Measurements from ENCODE around the gene RBFOX2.

Gene RBFOX2

DNA sequence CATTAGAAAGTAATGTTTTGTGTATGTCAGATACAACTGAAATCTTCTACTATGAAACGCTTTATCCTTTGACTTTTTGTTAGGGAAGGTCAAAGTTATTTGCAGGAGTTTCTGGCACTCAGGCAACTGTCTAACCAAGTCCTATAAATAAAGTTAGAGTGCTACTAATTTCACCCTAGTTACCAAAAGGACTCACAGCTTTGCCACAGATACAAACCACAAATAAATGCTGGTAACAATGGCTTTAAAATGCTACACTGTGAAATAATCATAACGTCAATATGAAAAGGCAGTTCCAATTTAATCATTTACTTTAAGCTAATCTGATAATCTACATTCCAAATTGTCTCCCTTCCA, 124.3 kb downstream of the RBFOX2 start:
- no peak overlapping the region for H3K27ac Mint-ChIP-seq
- no peaks in the 10 kb centered on the region for H3K9me3 Mint-ChIP-seq
- H3K27me3 Mint-ChIP-seq, result peaks cover 17% of the 10 kb centered on the region
- no peaks in the 10 kb centered on the region for H3K36me3 Mint-ChIP-seq (ENCODE audit: low read depth)
- H3K4me3 Mint-ChIP-seq, result no peak overlapping the region
- H3K4me1 Mint-ChIP-seq (ENCODE audit: low read depth), result peaks cover 20% of the 10 kb centered on the region

DNA sequence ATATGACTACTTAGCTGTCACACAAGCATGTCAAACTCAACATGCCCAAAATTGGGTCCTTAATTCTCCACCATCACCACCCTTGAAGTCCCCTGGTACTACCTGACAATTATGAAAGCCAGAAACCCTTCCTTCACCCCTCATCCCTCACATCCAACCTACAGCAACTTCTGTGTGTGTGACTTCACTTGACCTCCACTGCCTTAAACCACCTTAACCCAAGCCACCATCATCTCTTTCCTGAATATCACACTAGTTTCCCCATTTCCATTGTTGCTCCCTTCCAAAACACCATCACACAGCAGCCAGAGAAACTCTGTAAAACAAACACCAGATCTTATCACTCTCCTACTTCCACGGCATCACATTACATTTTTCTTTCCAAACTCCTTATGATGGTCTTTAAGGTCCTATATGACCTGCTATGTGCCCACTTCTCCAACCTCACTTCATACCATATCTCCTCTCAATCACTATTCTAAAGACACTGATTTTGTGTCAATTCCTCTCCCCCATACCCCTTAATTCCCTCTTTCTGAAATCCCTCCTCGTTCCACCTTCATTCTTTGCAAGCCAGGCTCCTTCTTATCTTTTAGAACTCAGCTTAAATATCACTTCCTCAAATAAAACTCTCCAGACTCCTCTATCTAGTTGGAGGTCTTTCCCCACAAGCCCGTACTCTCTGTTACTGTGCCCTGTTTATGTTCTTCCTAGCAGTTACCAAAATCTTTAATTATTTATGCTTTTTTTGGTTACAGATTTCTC, 124.9 kb downstream of the RBFOX2 start:
- Mint-ChIP-seq H3K9me3 (no peaks in the 10 kb centered on the region), H3K27me3 (peaks cover 17% of the 10 kb centered on the region), H3K27ac (no peak overlapping the region), H3K4me1 (ENCODE audit: low read depth) (peaks cover 20% of the 10 kb centered on the region), H3K4me3 (no peak overlapping the region), H3K36me3 (ENCODE audit: low read depth) (no peaks in the 10 kb centered on the region)

DNA sequence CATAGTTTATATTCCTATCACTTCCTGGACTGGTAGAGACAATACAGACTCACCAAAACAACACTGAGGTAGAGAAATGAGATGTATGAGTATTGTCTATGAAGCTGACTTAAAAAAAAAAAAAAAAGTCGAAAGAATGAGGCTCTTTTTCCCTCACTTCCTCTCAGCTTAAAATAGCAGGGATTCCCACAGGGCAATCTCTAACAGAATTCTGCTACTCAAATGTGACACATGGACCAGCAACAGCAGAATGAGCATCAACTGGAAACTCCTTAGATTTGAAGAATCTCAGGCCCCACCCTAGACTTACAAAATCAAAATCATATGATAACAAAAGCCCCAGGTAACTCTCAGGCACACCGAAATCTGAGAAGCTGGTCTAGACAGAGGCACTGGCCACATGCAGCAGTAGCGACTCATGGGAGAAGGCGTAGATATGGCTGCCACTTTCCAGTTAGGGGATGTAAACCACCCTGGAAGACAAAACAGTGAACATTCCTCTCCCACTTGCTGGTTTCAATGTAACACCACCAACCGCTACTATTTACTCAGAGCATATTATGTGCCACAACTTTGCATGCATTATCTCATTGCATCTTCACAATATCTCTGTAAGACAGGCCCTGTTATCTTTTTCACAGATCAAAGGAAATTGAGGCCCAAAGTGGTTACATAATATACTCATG, 128.0 kb downstream of the RBFOX2 start:
- Mint-ChIP-seq H3K4me3 (no peak overlapping the region), H3K9me3 (no peaks in the 10 kb centered on the region), H3K27ac (no peak overlapping the region), H3K27me3 (peaks cover 17% of the 10 kb centered on the region), H3K36me3 (ENCODE audit: low read depth) (no peaks in the 10 kb centered on the region), H3K4me1 (ENCODE audit: low read depth) (peaks cover 20% of the 10 kb centered on the region)

DNA sequence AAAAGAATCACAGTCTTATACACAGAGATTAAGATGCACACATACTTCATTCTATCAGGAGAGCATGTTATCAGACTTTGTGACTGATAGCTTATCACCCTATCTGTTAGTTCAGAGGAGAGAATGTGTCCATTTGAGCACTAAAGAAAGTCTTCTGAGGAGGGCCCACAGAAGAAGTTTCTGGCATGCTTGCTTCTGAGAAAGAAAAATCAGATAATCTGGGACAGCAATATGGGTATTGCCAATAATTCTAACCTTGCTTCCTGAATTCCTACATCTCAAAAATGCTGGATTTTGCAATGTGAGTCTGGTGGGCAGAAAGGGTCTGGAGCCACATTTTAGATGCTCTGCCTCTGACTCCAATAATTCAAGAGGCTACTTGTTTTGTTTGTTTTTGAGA, 128.9 kb downstream of the RBFOX2 start:
- no peaks in the 10 kb centered on the region for H3K9me3 Mint-ChIP-seq
- peaks cover 20% of the 10 kb centered on the region for H3K4me1 Mint-ChIP-seq (ENCODE audit: low read depth)
- no peaks in the 10 kb centered on the region for H3K36me3 Mint-ChIP-seq (ENCODE audit: low read depth)
- H3K27ac Mint-ChIP-seq, result no peak overlapping the region
- no peak overlapping the region for H3K4me3 Mint-ChIP-seq
- peaks cover 17% of the 10 kb centered on the region for H3K27me3 Mint-ChIP-seq

DNA sequence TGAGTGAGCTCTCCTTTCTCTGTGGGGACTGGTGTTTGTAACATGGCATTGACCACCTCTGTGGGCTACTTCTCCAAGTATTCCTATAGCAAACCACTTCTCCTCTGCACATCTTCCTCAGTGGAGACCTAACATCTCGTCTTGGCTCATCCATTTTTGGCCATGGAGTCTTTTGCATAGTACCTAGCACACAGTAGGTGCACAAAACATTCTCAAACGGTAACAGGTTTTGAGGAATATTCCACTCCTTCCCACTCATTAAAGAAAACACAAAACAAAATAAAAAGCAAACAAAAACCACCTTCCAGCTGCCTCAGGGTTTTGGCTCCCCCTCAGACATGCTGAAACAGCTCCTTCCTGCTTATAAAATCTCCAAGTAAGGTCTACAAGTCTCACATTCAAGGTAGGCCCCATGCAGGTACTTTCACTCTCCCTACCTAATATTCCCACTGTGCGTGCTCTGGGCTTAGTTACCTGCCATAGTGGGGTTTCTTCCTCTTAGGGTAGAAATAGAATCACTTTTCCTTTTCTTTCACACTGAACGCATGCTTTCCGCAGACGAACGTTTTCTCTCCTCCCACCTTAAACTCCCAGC, 132.4 kb downstream of the RBFOX2 start:
- no peaks in the 10 kb centered on the region for H3K27me3 Mint-ChIP-seq

DNA sequence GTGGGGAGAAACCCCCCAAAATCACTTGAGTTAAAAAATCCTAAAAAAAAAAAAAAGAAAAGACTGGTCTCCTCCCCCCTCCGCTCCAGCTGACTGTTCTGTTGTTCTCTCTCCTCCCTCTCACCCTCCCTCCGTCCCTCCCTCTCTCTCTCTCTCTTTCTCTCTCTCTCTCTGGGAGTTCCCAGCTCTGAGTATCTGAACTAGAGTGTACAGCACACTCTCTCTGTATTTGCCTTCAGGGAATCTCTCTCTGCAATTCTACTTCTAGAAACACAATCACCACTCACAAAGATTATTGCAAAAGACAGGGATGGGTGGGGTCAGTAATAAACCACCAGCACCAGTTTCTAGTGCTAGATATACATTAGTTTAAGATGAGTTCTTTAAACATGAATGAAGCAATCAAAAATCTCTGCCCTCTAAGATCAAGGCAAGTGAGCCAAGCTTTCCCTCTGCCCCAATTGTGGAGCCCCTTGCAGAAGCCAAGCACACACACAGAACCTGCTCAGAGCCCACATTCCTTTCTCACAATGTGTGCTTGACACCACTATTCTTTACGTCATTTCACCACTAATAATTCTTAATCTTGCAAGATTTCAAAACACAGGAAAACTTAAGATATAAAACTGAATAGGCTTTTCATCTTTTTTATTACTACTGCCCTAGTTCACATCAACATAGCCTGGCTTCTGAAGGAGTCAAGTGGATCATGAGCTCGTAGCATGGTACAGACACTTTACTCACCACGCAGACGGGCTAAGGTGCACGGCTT, 133.5 kb downstream of the RBFOX2 start:
- no peak overlapping the region for H3K27ac Mint-ChIP-seq
- H3K9me3 Mint-ChIP-seq, result no peaks in the 10 kb centered on the region
- H3K27me3 Mint-ChIP-seq, result no peaks in the 10 kb centered on the region
- H3K4me3 Mint-ChIP-seq, result no peak overlapping the region
- peaks cover 4% of the 10 kb centered on the region for H3K4me1 Mint-ChIP-seq (ENCODE audit: low read depth)
- no peaks in the 10 kb centered on the region for H3K36me3 Mint-ChIP-seq (ENCODE audit: low read depth)

More for the DNA sequence above, 132.4 kb downstream of the RBFOX2 start:
- Mint-ChIP-seq H3K4me1 (ENCODE audit: low read depth) (peaks cover 14% of the 10 kb centered on the region), H3K27ac (no peak overlapping the region), H3K36me3 (ENCODE audit: low read depth) (no peaks in the 10 kb centered on the region), H3K9me3 (no peaks in the 10 kb centered on the region), H3K4me3 (no peak overlapping the region)

DNA sequence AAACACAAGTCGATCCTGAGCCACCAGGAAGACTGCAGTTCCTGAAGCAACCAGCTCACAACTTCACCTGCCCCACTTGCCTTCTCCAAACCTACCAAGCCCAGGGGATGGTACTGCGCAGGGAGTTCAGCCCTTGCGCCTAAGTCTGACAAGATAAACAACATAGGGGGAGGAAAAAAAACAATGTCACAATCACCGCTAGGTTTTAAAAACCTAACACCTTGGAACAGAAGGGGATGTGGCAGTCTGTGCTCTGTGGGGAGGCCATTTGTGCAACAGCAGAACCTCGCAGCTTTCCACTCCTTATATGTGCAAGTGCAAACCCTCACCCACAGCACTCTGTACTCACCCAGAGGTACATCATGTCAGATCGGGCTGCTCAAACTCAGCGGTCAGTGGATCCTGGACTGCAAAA, 134.2 kb downstream of the RBFOX2 start:
- Mint-ChIP-seq H3K4me1 (ENCODE audit: low read depth) (no peaks in the 10 kb centered on the region), H3K4me3 (no peak overlapping the region), H3K36me3 (ENCODE audit: low read depth) (no peaks in the 10 kb centered on the region), H3K27ac (no peak overlapping the region), H3K27me3 (no peaks in the 10 kb centered on the region), H3K9me3 (no peaks in the 10 kb centered on the region)

DNA sequence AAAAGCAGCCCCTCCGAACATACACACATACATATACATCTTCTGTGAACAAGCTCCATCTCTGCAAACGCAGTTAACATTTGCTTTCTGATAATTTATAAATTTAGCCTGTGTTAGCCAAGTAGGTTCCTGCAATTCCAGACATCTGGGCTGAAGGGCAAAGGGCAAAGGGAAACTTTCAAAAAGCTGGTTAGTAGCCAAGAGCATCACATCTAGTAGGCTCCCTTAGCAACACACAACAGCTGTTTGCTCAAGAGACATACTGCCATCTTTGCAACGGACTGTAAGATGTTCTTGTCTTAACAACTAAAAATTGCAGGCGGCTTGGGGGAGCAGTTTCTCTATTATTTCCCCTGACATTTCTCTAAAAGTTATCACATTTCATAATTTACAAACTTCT, 134.9 kb downstream of the RBFOX2 start:
- H3K36me3 Mint-ChIP-seq (ENCODE audit: low read depth), result no peaks in the 10 kb centered on the region
- H3K4me3 Mint-ChIP-seq, result no peak overlapping the region

DNA sequence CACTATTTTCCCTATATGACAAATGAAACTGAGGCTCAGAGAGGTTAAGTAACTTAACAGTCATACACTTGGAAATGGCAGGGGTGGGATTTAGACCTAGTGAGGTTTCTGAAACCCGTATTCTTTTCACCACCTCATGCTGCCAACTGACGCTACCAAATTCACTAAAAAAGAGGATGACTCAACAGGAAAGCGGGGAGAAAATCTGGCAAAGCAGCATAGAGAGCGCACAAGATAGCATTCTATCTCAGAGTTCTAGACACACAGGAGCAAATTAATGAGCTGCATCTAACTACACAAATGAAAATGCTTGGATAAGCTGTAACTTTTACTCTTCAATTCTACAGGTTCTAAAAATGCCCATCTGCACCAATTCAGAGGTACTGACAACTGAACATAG, 136.4 kb downstream of the RBFOX2 start:
- Mint-ChIP-seq H3K4me1 (ENCODE audit: low read depth) (no peaks in the 10 kb centered on the region), H3K4me3 (no peak overlapping the region), H3K36me3 (ENCODE audit: low read depth) (no peaks in the 10 kb centered on the region), H3K27ac (no peak overlapping the region), H3K27me3 (no peaks in the 10 kb centered on the region), H3K9me3 (no peaks in the 10 kb centered on the region)

More for the DNA sequence above, 134.9 kb downstream of the RBFOX2 start:
- no peaks in the 10 kb centered on the region for H3K9me3 Mint-ChIP-seq
- no peak overlapping the region for H3K27ac Mint-ChIP-seq
- H3K4me1 Mint-ChIP-seq (ENCODE audit: low read depth), result no peaks in the 10 kb centered on the region
- H3K27me3 Mint-ChIP-seq, result no peaks in the 10 kb centered on the region

DNA sequence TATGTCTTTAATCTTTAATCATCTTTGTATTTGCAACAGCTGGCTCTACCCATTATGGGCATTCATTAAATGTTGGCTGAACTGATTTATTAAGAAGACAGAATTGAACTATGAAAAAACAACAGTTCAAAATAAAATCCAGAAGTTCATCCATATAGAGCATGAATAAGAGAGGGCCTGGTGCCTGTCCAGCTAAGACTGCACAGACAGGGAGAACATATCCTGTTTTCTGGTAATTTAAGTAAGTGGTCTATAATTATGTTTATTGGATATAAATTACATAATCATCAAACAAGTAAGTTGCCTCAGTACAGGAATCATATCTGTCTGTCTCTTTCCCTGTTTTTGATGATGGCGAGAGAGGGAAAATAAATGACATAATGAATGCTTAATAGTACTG, 137.2 kb downstream of the RBFOX2 start:
- Mint-ChIP-seq H3K4me1 (ENCODE audit: low read depth) (no peaks in the 10 kb centered on the region), H3K9me3 (no peaks in the 10 kb centered on the region), H3K4me3 (no peak overlapping the region), H3K36me3 (ENCODE audit: low read depth) (no peaks in the 10 kb centered on the region), H3K27me3 (no peaks in the 10 kb centered on the region), H3K27ac (no peak overlapping the region)

DNA sequence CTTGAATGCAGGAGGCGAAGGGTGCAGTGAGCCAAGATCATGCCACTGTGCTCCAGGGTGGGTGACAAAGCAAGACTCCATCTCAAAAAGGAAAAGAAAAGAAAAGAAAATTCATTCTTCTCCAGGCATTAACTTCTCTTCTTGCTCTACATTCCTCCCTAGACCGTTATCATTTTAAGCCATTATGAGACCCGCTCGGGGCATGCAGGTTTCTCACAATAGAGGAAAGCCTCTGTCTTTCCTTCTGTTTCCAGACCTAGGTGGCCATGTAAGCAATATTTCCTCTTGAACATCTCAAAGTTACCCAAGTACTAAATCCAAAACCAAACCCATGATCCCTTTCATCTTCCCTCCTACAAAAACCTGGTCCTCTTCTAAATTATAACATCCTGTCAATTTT, 139.6 kb downstream of the RBFOX2 start:
- Mint-ChIP-seq H3K27ac (no peak overlapping the region), H3K27me3 (no peaks in the 10 kb centered on the region), H3K4me1 (ENCODE audit: low read depth) (peaks cover 5% of the 10 kb centered on the region), H3K4me3 (no peak overlapping the region), H3K36me3 (ENCODE audit: low read depth) (no peaks in the 10 kb centered on the region), H3K9me3 (no peaks in the 10 kb centered on the region)

DNA sequence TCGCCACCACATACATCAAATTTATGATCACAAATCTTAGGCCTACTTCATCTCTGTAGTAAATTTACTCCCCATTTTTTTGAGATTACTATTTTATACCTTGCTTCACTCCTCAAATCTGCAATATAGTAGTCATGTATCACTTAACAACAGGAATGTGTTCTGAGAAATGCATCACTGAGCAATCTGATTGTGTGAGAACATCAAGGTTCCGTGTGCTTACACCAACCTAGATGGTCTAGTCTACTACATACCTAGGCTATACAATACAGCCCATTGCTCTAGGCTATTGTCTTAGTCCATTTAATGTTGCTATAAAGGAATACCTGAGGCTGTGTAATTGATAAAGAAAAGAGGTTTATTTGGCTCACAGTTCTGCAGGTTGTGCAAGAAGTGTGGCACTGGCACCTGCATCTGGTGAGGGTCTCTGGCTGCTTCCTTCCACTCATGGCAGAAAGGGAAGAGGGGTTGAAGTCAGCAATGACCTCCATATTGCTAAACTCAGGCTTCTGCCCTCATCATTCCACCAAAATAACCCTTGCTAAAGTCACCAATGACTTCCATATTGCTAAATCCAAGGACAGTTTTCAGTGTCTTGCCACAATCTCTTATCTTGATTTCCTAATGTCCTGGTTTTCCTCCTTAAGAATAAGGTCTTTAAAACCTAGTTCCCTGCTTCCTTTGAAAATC, 140.3 kb downstream of the RBFOX2 start:
- no peaks in the 10 kb centered on the region for H3K27me3 Mint-ChIP-seq
- H3K27ac Mint-ChIP-seq, result no peak overlapping the region
- no peak overlapping the region for H3K4me3 Mint-ChIP-seq
- no peaks in the 10 kb centered on the region for H3K9me3 Mint-ChIP-seq
- peaks cover 10% of the 10 kb centered on the region for H3K4me1 Mint-ChIP-seq (ENCODE audit: low read depth)
- no peaks in the 10 kb centered on the region for H3K36me3 Mint-ChIP-seq (ENCODE audit: low read depth)

DNA sequence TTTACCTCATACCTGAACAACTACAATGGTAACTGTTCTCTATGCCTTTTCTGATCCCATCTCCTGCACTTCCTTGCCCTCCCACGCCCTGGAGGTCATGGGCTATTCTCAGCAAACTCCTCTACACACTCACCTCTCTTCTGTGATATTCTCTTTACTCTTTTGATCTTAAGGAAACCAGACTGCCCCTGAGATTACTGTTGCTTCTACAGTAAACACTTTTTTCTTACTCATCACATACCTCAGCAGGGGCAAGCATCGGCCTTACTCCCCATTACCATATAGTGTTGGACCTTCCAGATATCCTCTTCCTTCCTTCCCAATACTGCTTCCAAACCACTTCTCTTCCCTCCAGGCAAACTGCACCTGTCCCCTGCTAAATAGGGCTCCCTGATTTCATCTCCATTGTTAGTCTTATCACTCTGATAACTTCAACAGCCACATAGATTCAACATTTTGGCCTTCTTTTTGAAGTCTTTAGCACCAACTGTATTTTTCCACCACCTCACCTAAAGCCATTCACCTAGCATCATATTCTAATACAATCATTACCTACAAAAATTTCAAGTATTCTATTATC, 141.2 kb downstream of the RBFOX2 start:
- no peaks in the 10 kb centered on the region for H3K9me3 Mint-ChIP-seq
- peaks cover 20% of the 10 kb centered on the region for H3K4me1 Mint-ChIP-seq (ENCODE audit: low read depth)
- no peak overlapping the region for H3K4me3 Mint-ChIP-seq
- H3K27ac Mint-ChIP-seq, result no peak overlapping the region
- no peaks in the 10 kb centered on the region for H3K27me3 Mint-ChIP-seq
- H3K36me3 Mint-ChIP-seq (ENCODE audit: low read depth), result no peaks in the 10 kb centered on the region

DNA sequence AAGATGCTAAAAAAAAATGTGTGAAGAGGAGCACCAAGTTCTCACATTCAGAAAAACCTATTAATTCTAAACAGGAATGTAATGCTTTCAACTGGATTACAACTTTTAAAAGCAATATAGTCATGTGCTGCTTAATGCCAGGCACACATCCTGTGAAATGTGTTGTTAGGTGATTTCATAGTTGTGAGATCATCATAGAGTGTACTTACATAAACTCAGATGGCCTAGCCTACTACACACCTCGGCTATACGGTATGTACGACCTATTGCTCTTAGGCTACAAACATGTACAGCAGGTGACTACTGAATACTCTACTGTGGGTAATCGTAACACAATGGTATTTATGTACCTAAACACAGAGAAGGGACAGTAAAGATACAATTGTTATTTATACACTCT, 142.3 kb downstream of the RBFOX2 start:
- no peak overlapping the region for H3K27ac Mint-ChIP-seq

More for the DNA sequence above, 142.3 kb downstream of the RBFOX2 start:
- no peaks in the 10 kb centered on the region for H3K36me3 Mint-ChIP-seq (ENCODE audit: low read depth)
- no peaks in the 10 kb centered on the region for H3K9me3 Mint-ChIP-seq
- H3K4me3 Mint-ChIP-seq, result no peak overlapping the region
- no peaks in the 10 kb centered on the region for H3K27me3 Mint-ChIP-seq
- H3K4me1 Mint-ChIP-seq (ENCODE audit: low read depth), result peaks cover 24% of the 10 kb centered on the region
